IMR-90 (cell line): ENCODE data around the gene TRIM17. TPM values are rescaled to one million over a fixed set of nuclear protein-coding genes. Genes with fewer than 3 reads are reported as not detected.

Experiments
- ATAC-seq: fragments of 200-7000 bp; cut with Tn5 transposase; 2 replicates; pipeline ENCODE4 v1.9.1; 2020; ENCODE audit warnings: low read depth, mild to moderate bottlenecking, moderate library complexity
- BruUV-seq: library from RNA; stranded (reverse); fragments of 400-500 nt; replicated peaks from 2 replicates; lab custom pipeline; 2021; lab: Mats Ljungman, UMichigan
- CTCF ChIA-PET: fragments of 300-600 bp; formaldehyde crosslinking; extraction: SDS; loops from one replicate; lab custom pipeline; 2021; ENCODE audit warnings: antibody characterized with exemption; lab: Yijun Ruan, JAX
- POLR2A ChIA-PET: fragments of 300-600 bp; sonication (Branson Sonifier 250); formaldehyde crosslinking; loops from one replicate; lab custom pipeline; 2022; ENCODE audit warnings: antibody characterized with exemption; ENCODE audit not compliant: unreplicated experiment; lab: Charles Lee
- DNase-seq: peaks from one replicate; pipeline ENCODE4 v3.0.0; 2013
- H2AFZ ChIP-seq: replicated peaks from 2 replicates; pipeline ENCODE3; 2013; ENCODE audit warnings: low read length, mild to moderate bottlenecking; ENCODE audit not compliant: poor library complexity
- H2AK5ac ChIP-seq: 2 replicates; pipeline ENCODE4 v1.6.1; 2013; ENCODE audit warnings: low read depth, low read length, inconsistent platforms
- H2AK9ac ChIP-seq: replicated peaks from 2 replicates; pipeline ENCODE3; 2013; ENCODE audit warnings: mild to moderate bottlenecking, low read depth, low read length, moderate library complexity; ENCODE audit not compliant: poor library complexity
- H2BK120ac ChIP-seq: 2 replicates; pipeline ENCODE4 v1.6.1; 2013; ENCODE audit warnings: low read depth, low read length, inconsistent platforms
- H2BK15ac ChIP-seq: 3 replicates; pipeline ENCODE4 v1.6.1; 2013; ENCODE audit warnings: low read depth, low read length, inconsistent platforms
- H2BK20ac ChIP-seq: 2 replicates; pipeline ENCODE4 v1.6.1; 2013; ENCODE audit warnings: low read depth, mild to moderate bottlenecking, inconsistent platforms, low read length, moderate library complexity
- H2BK5ac ChIP-seq: 2 replicates; pipeline ENCODE4 v1.6.1; 2013; ENCODE audit warnings: mild to moderate bottlenecking, low read depth, low read length, inconsistent platforms; ENCODE audit not compliant: poor library complexity, severe bottlenecking
- H3K14ac ChIP-seq: replicated peaks from 2 replicates; pipeline ENCODE4 v1.6.1; 2013; ENCODE audit warnings: low read depth, low read length, inconsistent platforms
- H3K18ac ChIP-seq: 2 replicates; pipeline ENCODE4 v1.6.1; 2013; ENCODE audit warnings: low read depth, low read length, control low read depth
- H3K23ac ChIP-seq: 2 replicates; pipeline ENCODE4 v1.6.1; 2013; ENCODE audit warnings: low read depth, low read length, inconsistent platforms
- H3K27ac ChIP-seq: 2 replicates; pipeline ENCODE4 v1.5.1; 2013; ENCODE audit warnings: mild to moderate bottlenecking, control low read depth, low read length; ENCODE audit not compliant: insufficient read depth
- H3K27me3 ChIP-seq: 2 replicates; pipeline ENCODE4 v1.6.1; 2013; ENCODE audit warnings: low read length; ENCODE audit not compliant: control insufficient read depth, insufficient read depth
- H3K36me3 ChIP-seq: 2 replicates; pipeline ENCODE4 v1.6.1; 2013; ENCODE audit warnings: low read length, mixed read lengths; ENCODE audit not compliant: control insufficient read depth, insufficient read depth
- H3K4ac ChIP-seq: 2 replicates; pipeline ENCODE4 v1.6.1; 2013; ENCODE audit warnings: low read depth, low read length, inconsistent platforms
- H3K4me1 ChIP-seq: 2 replicates; pipeline ENCODE4 v1.6.1; 2013; ENCODE audit warnings: low read length, mixed read lengths; ENCODE audit not compliant: control insufficient read depth, insufficient read depth
- H3K4me2 ChIP-seq: 2 replicates; pipeline ENCODE4 v1.6.1; 2013; ENCODE audit warnings: low read depth, mild to moderate bottlenecking, control low read depth, low read length, moderate library complexity
- H3K4me3 ChIP-seq: 2 replicates; pipeline ENCODE4 v1.5.1; 2013; ENCODE audit warnings: low read depth, mild to moderate bottlenecking, control low read depth, low read length, moderate library complexity; ENCODE audit not compliant: insufficient read depth
- H3K56ac ChIP-seq: 2 replicates; pipeline ENCODE4 v1.6.1; 2013; ENCODE audit warnings: low read length, inconsistent platforms; ENCODE audit not compliant: insufficient read depth; ENCODE audit errors: extremely low read depth
- H3K79me1 ChIP-seq, 2 experiments: 2 replicates each; pipeline ENCODE4 v1.6.1; 2013; ENCODE audit warnings: low read length in 2 of 2, inconsistent platforms in 1 of 2, low read depth in 1 of 2
- H3K9ac ChIP-seq: 2 replicates; pipeline ENCODE4 v1.6.1; 2013; ENCODE audit warnings: low read depth, low read length, control low read depth
- H3K9me1 ChIP-seq: 2 replicates; pipeline ENCODE4 v1.6.1; 2013; ENCODE audit warnings: low read length, inconsistent platforms; ENCODE audit not compliant: insufficient read depth
- H3K9me3 ChIP-seq: 2 replicates; pipeline ENCODE4 v1.6.1; 2013; ENCODE audit warnings: low read length; ENCODE audit not compliant: control insufficient read depth, insufficient read depth
- H4K20me1 ChIP-seq: 2 replicates; pipeline ENCODE4 v1.6.1; 2013; ENCODE audit warnings: low read length, inconsistent platforms; ENCODE audit not compliant: insufficient read depth
- H4K5ac ChIP-seq: 2 replicates; pipeline ENCODE4 v1.6.1; 2013; ENCODE audit warnings: mild to moderate bottlenecking, low read depth, low read length, control low read depth
- H4K8ac ChIP-seq, 2 experiments: 2 replicates each; pipeline ENCODE4 v1.6.1; 2013; ENCODE audit warnings: low read depth in 2 of 2, low read length in 2 of 2, control low read depth in 1 of 2, inconsistent platforms in 1 of 2
- H4K91ac ChIP-seq: 2 replicates; pipeline ENCODE4 v1.6.1; 2013; ENCODE audit warnings: low read depth, low read length, inconsistent platforms; ENCODE audit not compliant: insufficient read depth
- CHD1 ChIP-seq: IDR thresholded peaks from 2 replicates; pipeline ENCODE4 v1.6.1; 2012; ENCODE audit warnings: low read depth, low read length, improper control_type of control experiment
- FOS ChIP-seq: fragments of 150-350 bp; IDR thresholded peaks from 2 replicates; pipeline ENCODE4 v1.6.1; 2016; ENCODE audit warnings: low read depth, low read length
- MAFK ChIP-seq: IDR thresholded peaks from 2 replicates; pipeline ENCODE4 v1.6.1; 2012; ENCODE audit warnings: low read depth, low read length, improper control_type of control experiment
- MAZ ChIP-seq: IDR thresholded peaks from 2 replicates; pipeline ENCODE4 v1.6.1; 2012; ENCODE audit warnings: low read depth, mild to moderate bottlenecking, low read length, improper control_type of control experiment, moderate library complexity, borderline replicate concordance
- MXI1 ChIP-seq: IDR thresholded peaks from 2 replicates; pipeline ENCODE4 v1.6.1; 2012; ENCODE audit warnings: low read depth, mild to moderate bottlenecking, low read length, moderate library complexity, borderline replicate concordance
- NFE2L2 ChIP-seq: fragments of 150-350 bp; IDR thresholded peaks from 2 replicates; pipeline ENCODE4 v1.6.1; 2016; ENCODE audit warnings: low read depth, mild to moderate bottlenecking, low read length
- POLR2A ChIP-seq: IDR thresholded peaks from 2 replicates; pipeline ENCODE4 v1.6.1; 2012; ENCODE audit warnings: mild to moderate bottlenecking, low read depth, low read length
- RCOR1 ChIP-seq: IDR thresholded peaks from 2 replicates; pipeline ENCODE4 v1.6.1; 2012; ENCODE audit warnings: mild to moderate bottlenecking, low read length, improper control_type of control experiment; ENCODE audit not compliant: insufficient replicate concordance
- RFX5 ChIP-seq: IDR thresholded peaks from 2 replicates; pipeline ENCODE4 v1.8.0; 2012; ENCODE audit warnings: low read depth, mild to moderate bottlenecking, low read length, moderate library complexity
- USF2 ChIP-seq: fragments of 150-350 bp; IDR thresholded peaks from 2 replicates; pipeline ENCODE4 v1.6.1; 2017; ENCODE audit warnings: mild to moderate bottlenecking, antibody characterized with exemption, low read length, low read depth
- WGBS, 2 experiments: methylation state at CpG; one replicate each; pipeline versions ENCODE4 v1.1.5 to v1.1.7; 2013; ENCODE audit warnings: missing lambda C conversion rate in 2 of 2; ENCODE audit not compliant: insufficient read length in 1 of 2; ENCODE audit errors: extremely low coverage in 2 of 2; 5-methylcytosine and 5-hydroxymethylcytosine counted together
- dilution Hi-C: fragments of 300-500 bp; cut with HindIII; formaldehyde crosslinking; loops from one replicate; pipeline ENCODE4 v1.14.3; 2018; ENCODE audit warnings: low sequenced_read_pairs; ENCODE audit not compliant: unreplicated experiment
- in situ Hi-C: fragments of 300-500 bp; cut with MboI; formaldehyde crosslinking; loops from 3 replicates; pipeline ENCODE4 v1.14.3; 2019; ENCODE audit warnings: low sequenced_read_pairs, inconsistent platforms, mixed read lengths
- intact Hi-C: fragments of 100-400 bp; cut with micrococcal nuclease; formaldehyde crosslinking; loops from 2 replicates; pipeline ENCODE4 v1.10.0; 2022
- polyA plus RNA-seq, 3 experiments: library from polyadenylated mRNA; depleted of rRNA; stranded (reverse); fragments of >200 nt; gene quantifications; 2 replicates each; pipeline ENCODE4 v1.2.3, GENCODE V29; 2012; ENCODE audit warnings: low replicate concordance in 1 of 3
- total RNA-seq: library from RNA; depleted of rRNA; stranded (reverse); fragments of >200 nt; gene quantifications from 2 replicates; pipeline ENCODE4 v1.2.3, GENCODE V29; 2012

TRIM17 gene
- total and polyA plus RNA-seq, 2 of the 4 experiments (the other 2 are of a cell fraction) = 0.39 TPM; not detected in 1

- Histone ChIP-seq H2BK20ac (no peak overlapping the region), H4K20me1 (no peaks in the 10 kb centered on the region), H4K8ac (no peak overlapping the region), H3K9ac (no peak overlapping the region), H3K79me1 (no peaks in the 10 kb centered on the region), H3K14ac (no peak overlapping the region), H3K4ac (no peak overlapping the region), H3K4me2 (no peak overlapping the region), H3K18ac (no peak overlapping the region), H2BK120ac (no peak overlapping the region), H2BK15ac (no peak overlapping the region), H2AFZ (no peak overlapping the region), H3K23ac (no peak overlapping the region), H3K9me3 (no peaks in the 10 kb centered on the region), H3K36me3 (no peaks in the 10 kb centered on the region), H3K27me3 (0 out of 2 replicates have a peak, but pooled peaks cover 3% of the 10 kb centered on the region), H2AK5ac (no peak overlapping the region), H3K4me3 (no peak overlapping the region), H3K4me1 (no peaks in the 10 kb centered on the region; the same call in 1 of the 2 replicates), H3K56ac (no peak overlapping the region), H2AK9ac (peak overlapping the region; percentile 76), H4K5ac (no peak overlapping the region), H4K91ac (no peak overlapping the region), H2BK5ac (no peak overlapping the region), H3K9me1 (no peaks in the 10 kb centered on the region), H3K27ac (no peak overlapping the region)
- CTCF ChIA-PET = no interaction called here
- no peak for ATAC-seq
- BruUV-seq = no TSS peak
- 49% methylated on average over 12 of the region's 25 CpGs; no CpG with 5 or more reads in 1 of the 2 experiments for WGBS, 2 experiments
- intact Hi-C loops (no loop called here), in situ Hi-C loops (no loop called here), dilution Hi-C loops (no loop called here)
- no peak for TF ChIP-seq RFX5
- no peak for TF ChIP-seq FOS
- no peak for TF ChIP-seq NFE2L2
- TF ChIP-seq CHD1 = no peak
- no peak for TF ChIP-seq POLR2A
- TF ChIP-seq MAFK = no peak
- TF ChIP-seq MXI1 = no peak
- TF ChIP-seq USF2 = no peak
- no peak for TF ChIP-seq MAZ
- TF ChIP-seq RCOR1 = no peak
- DNase-seq = no peak
- POLR2A ChIA-PET = no interaction called here
Measured at GRCh38 chr1:228367798-228368791, 48.6 kb downstream of the TRIM17 start.
